SHP77 (cell line): ENCODE results near the gene FGFBP2.

Experiments
- DNase-seq, 2 experiments: peaks; one replicate each; lab custom pipeline; 2025; lab: John Stamatoyannopoulos, UW

Gene FGFBP2, protein sequence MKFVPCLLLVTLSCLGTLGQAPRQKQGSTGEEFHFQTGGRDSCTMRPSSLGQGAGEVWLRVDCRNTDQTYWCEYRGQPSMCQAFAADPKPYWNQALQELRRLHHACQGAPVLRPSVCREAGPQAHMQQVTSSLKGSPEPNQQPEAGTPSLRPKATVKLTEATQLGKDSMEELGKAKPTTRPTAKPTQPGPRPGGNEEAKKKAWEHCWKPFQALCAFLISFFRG

DNA sequence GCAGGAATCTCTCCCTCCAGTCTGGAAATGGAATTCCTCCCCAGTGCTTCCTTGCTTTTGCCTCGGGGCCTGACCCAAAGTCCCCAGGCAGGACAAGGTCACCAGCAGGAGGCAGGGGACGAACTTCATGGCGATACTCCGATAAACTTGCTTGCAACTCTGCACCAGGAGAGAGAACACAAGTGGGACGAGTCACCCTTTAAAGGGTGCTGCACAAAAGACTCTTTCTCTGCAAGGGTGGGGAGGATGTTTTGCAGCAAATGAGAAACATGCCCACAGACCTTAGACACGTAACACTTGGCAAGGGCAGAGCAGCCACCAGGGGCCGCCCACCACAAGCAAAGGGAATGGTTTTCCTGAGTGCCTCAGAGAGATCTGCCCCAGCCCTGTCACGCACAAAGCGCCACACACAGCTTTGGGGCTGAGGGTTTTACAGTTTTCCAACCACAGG is at the start of gene FGFBP2:
TSS of gene FGFBP2 (minus strand) at position 175 of the 451 bp plus-strand sequence. CDS start at position 129, 46 bp downstream.
- DNase-seq: peak in 1 of 2 experiments; percentile 23

DNA sequence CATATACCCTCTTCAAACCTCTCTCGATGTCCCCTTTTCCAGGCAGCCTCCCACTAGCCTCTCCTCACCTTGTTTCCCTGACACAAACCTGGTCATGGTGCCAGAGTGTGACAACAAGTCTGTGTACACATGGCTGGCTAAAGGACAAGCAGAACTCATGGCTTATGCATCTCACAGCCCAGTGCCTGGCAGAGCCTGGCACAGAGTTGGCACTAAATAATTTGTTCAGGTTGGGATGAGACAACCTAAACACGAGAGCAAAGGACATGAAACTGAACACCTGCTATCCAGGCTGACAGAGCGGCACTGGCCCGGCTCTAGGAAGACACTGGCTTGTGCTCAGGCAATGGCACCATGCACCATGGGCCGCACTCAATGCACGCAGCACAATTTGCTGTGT is 48.2 kb upstream of the FGFBP2 start:
- no peak for DNase-seq

DNA sequence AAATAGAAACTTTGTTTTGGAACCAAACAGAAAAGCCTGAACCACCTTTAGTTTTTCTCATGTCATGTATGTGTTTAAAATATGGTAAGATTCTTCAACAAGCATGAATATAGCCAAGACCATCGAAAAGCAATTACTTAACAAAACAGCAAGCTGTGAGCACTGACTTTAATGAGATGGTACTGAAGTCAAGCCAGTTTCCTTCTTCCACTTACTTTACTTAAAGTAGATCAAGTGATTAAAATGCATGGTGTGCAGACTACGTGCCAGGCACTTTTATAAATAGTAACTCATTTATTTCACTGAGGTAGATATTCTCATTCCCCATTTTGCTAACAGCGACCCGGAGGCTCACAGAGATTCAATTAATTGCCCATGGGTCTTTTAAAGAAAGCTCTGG is 46.2 kb upstream of the FGFBP2 start:
- no peak for DNase-seq

DNA sequence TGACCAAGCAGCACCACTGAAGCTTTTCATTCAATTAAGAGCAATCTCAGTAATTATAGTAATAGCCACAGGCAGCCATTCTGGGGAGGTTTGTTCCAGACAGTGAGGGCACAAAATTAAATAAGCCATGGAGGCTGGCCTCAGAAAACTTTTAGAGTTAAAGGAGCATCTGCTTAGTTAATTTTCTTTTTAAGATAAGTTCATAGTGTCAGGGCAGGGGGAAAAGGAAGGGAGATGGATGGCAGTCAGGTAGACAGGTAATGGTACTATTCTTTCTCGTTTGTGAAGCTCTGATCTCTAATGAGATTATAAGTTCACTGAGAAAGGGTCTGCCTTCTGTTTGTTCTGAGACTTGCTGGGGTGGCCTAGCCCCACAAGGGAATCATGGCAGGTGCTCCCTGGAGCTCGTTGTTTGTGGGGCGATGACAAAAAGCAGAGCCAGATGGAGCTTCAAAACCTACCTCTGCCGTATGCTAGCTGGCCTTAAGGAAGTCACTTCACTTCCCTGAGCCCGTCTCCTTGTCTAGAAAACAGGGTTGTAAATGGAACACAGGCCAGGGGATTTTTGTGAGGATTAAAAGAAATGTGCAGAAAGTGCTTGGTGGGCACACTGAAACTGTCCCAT is 44.6 kb upstream of the FGFBP2 start:
- DNase-seq: no peak

DNA sequence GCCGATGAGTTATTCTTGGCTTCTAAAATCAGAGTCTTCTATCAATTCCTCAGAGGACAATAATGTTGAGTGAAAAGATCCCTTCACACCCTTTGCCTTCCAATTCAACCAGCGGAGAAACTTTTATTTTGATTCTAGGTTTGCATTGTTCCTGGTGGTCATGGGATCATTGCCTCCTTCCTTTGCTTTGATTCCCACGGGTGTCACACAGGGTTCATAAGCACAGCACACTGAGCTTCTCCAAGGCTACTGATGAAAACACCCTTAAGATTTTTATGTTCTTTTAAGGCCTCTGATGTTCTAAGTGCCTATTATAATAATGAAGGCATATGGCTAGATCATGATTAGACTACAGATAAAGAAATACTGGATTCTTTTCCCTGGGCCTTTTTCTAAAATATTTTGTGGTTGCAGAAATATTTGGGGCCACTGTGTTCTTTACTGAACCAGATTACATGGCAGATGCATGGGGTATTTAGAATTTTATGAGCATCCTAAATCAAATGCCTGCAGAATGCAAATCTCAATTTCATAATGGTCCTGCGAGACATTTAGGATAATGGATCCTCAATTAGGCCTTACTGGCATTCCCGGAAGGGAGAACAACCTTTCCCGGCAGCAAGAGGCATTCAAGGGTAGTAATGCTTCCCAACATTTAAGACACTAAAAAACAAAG is 43.9 kb upstream of the FGFBP2 start:
- no peak for DNase-seq

DNA sequence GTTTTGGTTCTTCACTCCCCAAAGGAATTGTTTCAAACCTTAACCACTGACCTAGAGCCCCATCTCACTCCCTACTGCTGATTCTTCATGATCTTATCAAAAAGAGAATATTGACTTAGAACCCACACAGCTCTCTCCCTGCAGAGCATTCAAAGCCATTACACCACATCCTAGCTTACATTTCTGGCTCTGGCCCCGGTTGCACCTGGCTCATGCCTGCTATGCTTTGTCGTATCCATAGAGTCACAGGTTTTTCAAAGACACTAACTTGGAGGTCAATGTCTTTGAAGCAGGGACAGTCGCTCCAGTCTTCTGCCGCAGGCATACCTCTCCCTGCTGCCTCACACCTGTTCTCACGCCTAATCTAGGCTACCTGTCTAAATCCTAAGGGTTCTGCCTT is 42.7 kb upstream of the FGFBP2 start:
- no peak for DNase-seq

DNA sequence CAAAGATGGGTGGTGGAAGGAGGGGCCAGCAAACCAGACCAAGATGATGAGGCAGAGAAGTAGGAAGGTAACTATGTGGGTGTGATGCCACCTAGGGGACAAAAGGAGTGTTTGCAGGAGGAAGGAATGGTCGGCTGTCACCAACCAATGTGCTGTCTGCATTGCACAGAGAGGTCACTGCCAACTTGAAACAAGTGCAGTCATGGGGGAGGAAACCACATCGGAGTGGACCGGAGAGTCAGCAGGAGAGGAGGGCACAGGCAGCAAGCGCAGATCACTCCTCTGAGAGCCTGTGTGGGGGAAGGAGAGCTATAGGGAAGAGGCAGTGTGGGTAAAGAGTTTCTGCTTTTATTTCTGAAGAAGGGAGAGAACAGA is 38.5 kb upstream of the FGFBP2 start:
- peak; percentile 14 to 21 for DNase-seq

DNA sequence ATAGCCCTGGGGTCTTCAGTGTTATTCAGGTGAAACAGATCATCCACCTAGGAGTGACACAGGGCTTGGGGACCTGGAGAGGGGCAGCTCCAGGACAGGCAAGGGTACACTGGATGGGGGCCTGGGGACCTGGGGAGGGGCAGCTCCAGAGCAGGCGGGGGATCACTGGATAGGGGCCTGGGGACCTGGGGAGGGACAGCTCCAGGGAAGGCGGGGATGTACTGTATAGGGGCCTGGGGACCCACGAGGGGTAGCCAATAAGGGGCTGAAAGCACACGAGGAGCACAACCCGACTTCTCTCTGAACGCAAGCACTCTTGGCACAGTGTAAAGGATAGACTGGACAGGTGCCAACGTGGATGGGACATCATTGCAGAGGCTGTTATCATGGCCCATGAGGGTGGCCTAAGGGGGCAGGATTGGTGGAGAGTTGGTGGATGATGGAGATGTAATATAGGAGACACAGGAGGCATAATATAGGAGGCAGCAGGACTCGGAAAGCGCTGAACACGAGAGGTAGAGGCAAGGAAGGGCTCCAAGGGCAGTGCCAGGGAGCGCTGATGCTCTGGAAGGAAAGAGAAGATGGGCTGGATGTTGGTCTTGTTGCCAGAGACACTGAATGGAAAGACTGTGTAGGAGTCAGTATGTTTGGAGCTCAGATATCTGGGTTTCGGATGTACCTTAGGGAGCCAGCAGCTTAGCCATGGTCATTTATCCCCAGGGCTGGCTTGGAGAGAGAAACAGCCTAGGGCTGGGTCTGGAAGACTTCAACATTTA is 37.9 kb upstream of the FGFBP2 start:
- DNase-seq: peak in 1 of 2 experiments; percentile 0

DNA sequence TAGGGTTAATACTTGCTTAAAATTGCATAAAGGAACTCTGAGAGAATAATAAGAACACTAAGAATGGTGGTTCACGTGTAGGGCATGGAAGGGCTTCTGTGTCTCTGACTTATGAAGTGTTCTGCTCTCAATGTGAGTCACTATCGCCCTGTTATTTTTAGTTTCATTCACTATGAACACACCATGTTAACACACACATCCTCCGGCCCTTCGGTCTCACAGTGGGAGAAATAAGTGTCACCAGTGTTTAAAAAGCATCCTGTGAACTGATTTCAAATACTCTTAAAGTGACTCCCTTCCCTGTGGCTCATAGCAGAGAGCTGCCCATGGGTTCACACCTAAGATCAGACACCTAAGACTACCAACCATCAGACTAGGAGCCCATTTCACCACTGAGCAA is 33.8 kb upstream of the FGFBP2 start:
- no peak for DNase-seq

DNA sequence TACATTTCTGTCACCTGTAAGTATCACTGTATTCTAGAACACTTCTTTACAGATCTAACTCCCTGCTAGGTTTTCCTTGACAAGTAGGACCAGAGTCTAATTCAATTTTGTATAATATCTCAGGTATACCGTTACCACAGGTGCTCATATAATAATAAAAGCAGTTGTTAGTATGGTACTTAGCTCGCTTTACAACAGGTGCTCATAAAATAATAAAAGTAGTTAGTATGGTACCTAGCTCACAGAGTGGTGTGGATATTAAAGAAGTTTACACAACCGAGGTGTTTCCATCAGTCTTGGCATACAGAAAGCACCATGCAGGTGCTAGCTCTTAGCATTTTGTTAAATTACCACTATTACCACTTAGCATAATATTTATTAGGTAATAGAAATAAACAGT is 32.9 kb upstream of the FGFBP2 start:
- no peak for DNase-seq

DNA sequence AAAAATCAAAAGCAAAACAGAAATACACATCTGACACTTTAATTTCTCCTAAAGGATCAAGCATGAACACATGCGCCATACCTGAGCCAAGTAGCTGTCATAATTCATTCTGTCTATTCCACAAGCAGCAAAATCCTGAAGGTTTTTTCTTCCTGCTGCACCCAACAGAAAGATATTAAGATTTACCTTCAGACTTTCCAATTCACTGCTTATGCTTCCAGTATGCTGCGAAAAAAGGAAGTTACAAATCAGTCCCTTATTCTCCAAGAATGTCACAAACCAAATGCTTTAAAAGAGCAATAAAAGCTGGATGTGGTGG is 29.2 kb upstream of the FGFBP2 start:
- no peak for DNase-seq

DNA sequence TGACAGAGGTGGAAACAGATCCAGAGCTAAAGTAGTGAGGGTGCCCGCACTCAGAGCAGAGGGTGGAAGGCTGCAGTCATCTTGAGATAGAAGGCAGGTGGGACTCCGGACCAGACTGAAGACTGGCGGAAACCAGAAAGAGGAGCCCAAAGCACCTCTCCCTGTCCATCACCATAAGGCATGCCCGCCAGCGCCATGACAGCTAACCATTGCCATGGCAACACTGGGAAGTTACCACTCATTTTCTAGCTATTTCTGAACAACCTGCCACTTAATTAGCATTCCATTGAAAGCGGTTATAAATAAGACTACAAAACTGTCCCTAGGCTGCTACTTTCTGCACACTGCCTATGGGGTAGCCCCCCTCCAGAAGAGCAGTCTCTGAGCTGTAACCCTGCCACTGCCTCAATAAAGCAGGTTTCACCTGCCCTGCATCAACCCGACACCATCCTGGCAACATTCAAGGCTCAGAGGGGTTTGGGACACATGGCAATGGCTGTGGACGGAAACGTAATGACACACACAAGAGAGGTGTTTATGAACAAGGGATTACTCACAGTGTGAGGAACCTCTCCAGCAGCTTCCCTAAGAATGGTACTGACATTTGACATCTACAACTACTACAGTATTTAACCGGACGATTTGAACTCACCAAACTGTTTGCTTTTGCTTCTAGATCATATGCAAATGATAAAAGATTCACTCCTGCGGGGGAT is 27.8 kb upstream of the FGFBP2 start:
- no peak for DNase-seq

DNA sequence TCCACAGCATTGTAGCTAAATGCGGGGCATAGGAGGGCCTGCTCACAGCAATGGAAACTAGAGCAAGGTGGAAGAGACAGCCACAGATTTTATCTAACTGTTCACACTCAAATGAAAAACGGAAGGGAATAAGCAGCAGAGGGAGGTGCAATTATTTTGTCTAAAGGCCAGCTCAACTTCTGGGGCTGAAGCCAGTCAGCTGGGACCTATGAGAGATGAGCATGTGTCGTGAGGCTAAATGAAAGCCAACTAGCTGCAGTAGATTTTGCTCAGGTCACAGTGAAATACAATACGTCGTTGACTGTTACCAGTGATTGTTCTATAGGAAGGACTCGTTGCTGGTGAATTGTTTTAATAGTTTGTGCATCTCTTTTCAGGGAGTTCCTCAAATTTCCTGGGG is 26.4 kb upstream of the FGFBP2 start:
- no peak for DNase-seq

DNA sequence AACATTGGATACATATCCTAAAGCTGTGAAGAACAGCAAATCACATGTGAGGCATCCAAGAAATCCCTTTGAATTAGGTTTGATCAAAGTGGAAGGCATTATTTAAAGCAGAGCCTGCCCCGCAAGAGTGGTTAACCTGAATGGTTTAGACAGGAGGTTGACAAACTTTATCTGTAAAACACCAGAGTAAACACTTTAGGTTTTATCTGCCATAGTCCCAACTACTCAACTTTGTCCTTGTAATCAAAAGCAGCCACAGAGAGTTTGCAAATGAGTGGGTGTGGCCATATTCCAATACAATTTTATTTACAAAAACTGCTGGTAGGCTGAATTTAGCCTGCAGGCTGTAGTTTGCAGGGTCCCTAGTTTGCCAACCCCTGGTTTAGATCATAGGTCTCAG is 25.2 kb upstream of the FGFBP2 start:
- no peak for DNase-seq

DNA sequence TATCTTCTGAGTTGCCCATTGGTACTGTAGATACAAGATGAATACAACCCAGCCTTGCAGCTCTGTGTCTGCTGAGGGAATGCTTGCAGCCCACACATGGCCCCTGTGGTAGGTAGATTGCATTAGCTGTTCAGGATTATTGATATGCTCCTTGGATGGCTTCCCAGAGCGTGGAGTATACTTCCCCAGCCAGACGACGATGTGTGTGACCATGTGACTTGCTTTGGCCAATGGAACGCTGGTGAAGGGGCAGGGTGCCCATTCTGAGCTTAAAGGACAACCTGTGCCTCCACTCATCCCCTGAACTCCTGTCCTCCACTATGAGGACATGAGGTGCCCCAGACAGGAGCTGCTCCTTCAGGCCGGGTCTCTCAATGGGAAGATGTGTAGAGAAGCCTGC is 23.9 kb upstream of the FGFBP2 start:
- no peak for DNase-seq

DNA sequence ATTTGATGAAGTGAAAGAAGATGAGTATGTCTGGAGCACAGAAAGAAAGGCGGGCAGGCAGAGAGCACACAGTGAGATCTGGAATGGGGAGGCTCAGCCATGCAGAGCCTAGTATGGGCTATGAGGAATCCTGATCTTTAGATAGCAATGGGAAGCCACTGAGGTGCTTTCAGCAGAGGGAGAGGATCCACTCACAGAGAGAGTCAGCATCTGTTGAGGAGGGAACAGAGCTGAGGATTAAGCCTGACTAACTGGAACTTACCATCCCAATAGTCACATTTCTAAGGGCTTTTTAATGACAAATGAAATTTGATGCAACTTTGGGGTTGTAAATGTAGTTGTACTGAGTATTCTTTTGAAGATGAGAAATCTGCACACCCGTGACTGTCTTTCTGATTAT is 20.6 kb upstream of the FGFBP2 start:
- no peak for DNase-seq

DNA sequence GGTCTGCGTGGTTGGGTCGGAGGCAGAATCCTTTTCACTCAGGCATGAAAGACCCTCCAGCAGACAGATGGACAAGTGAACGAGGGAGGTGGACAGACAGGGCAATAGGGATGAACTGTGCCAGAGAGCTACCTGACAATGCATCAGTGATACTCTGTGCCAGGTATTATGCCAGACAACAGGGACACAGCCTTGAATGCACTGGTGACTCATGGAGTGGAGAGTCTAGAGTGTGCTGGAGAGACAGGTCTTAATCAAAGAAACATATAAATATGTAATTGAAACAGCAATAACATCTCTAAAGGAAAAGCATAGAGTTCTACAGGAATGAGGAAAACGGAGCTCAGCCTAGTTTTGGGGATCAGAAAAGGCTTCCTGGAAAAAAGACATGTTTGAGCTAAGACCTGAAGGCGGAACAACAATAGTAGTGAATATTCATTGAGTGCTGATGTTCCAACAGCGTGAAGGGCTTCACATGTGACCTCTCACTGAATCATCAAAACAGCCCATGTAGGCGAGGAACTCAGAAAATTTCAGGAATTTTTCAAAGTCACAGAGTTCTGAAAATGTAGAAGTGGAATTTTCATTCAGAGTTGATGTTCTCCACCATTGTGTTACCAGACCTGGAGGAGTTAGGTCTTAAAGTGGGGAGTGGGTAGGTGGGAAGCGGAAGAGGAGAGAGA is 20.0 kb upstream of the FGFBP2 start:
- DNase-seq: no peak

DNA sequence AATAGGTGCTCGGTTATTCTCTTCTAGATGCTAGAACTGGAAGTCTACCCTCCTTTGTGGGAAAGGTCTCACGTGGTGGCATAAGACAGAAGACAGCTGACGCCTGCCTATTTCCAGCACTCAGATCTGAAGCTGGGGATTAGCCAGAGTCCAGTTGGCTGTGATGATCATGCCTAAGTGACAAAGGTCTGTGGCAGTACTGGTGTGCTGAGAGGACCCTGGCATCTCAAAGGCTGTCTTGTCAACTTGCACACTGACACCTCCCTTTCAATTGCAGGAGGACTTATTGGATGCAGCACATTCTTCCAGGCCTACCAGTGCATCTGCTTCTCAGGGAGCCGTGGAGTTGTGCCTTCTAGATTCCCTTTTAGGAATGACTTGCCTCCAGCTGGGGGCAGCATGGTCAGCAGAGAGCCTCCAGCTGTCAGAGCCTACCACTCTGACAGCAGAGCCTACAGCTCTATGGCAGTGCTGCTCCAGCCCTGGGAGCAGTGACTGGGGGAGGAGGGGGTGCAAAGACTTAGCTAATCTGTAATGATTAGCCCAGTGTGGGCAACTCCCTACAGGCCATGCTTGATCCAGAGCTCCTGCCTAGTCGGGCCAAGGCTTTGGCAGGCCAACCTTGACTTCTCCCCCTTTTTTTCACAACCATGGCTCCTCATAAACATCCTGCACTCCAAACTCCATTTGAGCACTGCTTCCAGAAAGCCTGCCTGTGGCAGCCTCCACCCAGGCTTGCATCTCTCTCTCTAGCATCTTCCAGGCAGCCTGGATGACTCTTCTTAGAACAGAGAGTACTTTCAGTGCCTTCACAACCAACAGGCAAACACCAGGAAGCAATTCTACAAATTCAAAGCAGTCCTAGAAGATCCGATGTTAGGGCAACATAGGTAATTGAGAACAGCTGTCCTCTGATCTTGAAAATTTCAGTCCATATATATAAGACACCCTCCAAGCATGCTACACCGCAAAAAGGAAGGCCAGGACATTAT is 13.8 kb upstream of the FGFBP2 start:
- DNase-seq: no peak

DNA sequence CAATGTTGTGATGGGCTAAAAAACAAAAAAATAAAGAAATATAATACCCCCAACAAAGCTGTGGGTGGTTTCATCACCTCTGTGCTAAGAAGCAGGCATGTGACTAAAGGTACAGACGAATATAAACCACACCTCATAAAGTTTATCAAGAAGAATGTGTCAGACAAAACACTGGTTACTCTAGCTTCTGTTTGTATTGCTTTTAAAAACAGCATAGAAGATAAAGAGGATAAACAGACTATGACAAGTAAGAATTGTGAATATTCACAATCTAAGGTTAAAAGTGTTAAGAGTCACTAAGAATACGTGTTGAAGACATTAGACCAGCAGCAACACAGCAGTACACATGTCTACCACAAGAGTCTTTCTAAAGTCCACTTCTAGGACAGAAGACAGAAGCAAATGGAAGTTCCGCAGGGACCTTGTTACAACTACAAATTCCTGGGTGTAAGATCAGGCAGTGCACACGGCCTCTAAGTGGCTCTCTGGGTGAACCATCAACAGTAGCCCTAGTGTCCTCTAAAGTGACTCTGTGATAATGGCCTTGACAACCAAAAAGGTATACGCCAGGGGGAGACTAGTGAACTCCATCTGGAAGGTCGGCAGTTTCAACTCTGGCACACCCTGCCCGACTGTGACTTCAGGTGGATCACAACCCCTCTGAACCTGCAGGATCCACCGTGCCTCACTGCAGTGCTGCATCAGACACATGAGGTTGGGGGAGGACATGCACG is 8.3 kb upstream of the FGFBP2 start:
- DNase-seq: no peak
